Nephron (organoid): ENCODE data around the gene PKIB.

ENCODE experiments used
- H3K27ac Mint-ChIP-seq, 3 experiments: 2 replicates each; pipeline ENCODE4 v1.8.0; 2020; ENCODE audit warnings: mixed read lengths in 3 of 3, mild to moderate bottlenecking in 2 of 3, moderate library complexity in 1 of 3
- H3K27me3 Mint-ChIP-seq: 2 replicates; pipeline ENCODE4 v1.8.0; 2021; ENCODE audit warnings: low read depth, mild to moderate bottlenecking, moderate library complexity, mixed read lengths
- H3K36me3 Mint-ChIP-seq: 2 replicates; pipeline ENCODE4 v1.8.0; 2020; ENCODE audit warnings: low read depth, mixed read lengths
- H3K4me1 Mint-ChIP-seq: 2 replicates; pipeline ENCODE4 v1.8.0; 2020; ENCODE audit warnings: mixed read lengths
- H3K4me3 Mint-ChIP-seq, 3 experiments: 2 replicates each; pipeline ENCODE4 v1.8.0; 2020; ENCODE audit warnings: mild to moderate bottlenecking in 3 of 3, mixed read lengths in 3 of 3, moderate library complexity in 2 of 3
- H3K9me3 Mint-ChIP-seq: 2 replicates; pipeline ENCODE4 v1.8.0; 2020; ENCODE audit warnings: mixed read lengths
- CTCF ChIP-seq, 3 experiments: fragments of 200-600 bp; sonication (generic); IDR thresholded peaks; one replicate each; pipeline ENCODE4 v1.5.0; 2021; ENCODE audit warnings: antibody characterized with exemption in 3 of 3; ENCODE audit not compliant: unreplicated experiment in 3 of 3

PKIB gene

GRCh38 chr6:122692807-122693580 lies 82.8 kb downstream of the PKIB start:
- TF ChIP-seq CTCF (IDR thresholded peaks at IDR 0.05; ENCODE audit: unreplicated experiment in 3 of 3): no peak
- H3K4me3 Mint-ChIP-seq: no peak overlapping the region
- peaks cover 5% of the 10 kb centered on the region for H3K9me3 Mint-ChIP-seq
- H3K27me3 Mint-ChIP-seq: no peaks in the 10 kb centered on the region
- H3K4me1 Mint-ChIP-seq: peaks cover 7% of the 10 kb centered on the region
- H3K27ac Mint-ChIP-seq: no peak overlapping the region
- no peaks in the 10 kb centered on the region for H3K36me3 Mint-ChIP-seq

- Mint-ChIP-seq H3K27me3 (no peaks in the 10 kb centered on the region), H3K36me3 (no peaks in the 10 kb centered on the region), H3K4me1 (peaks cover 7% of the 10 kb centered on the region), H3K9me3 (peaks cover 3% of the 10 kb centered on the region), H3K4me3 (no peak overlapping the region), H3K27ac (no peak overlapping the region)
- no peak for TF ChIP-seq CTCF (IDR thresholded peaks at IDR 0.05; ENCODE audit: unreplicated experiment in 3 of 3)
These were observed 83.9 kb downstream of the PKIB start for GRCh38 chr6:122694075-122694474.

- Mint-ChIP-seq H3K36me3 (no peaks in the 10 kb centered on the region), H3K9me3 (no peaks in the 10 kb centered on the region)
These were observed 84.4 kb downstream of the PKIB start for GRCh38 chr6:122694602-122695001.

GRCh38 chr6:122695188-122695587 lies 85.0 kb downstream of the PKIB start:
- Mint-ChIP-seq H3K36me3 (no peaks in the 10 kb centered on the region), H3K4me3 (no peak overlapping the region), H3K27me3 (no peaks in the 10 kb centered on the region), H3K27ac (no peak overlapping the region), H3K9me3 (no peaks in the 10 kb centered on the region), H3K4me1 (peaks cover 7% of the 10 kb centered on the region)
- no peak for TF ChIP-seq CTCF (IDR thresholded peaks at IDR 0.05; ENCODE audit: unreplicated experiment in 3 of 3)

More at GRCh38 chr6:122694602-122695001, 84.4 kb downstream of the PKIB start:
- H3K27me3 Mint-ChIP-seq: no peaks in the 10 kb centered on the region
- no peak for TF ChIP-seq CTCF (IDR thresholded peaks at IDR 0.05; ENCODE audit: unreplicated experiment in 3 of 3)
- H3K27ac Mint-ChIP-seq: no peak overlapping the region
- H3K4me3 Mint-ChIP-seq: no peak overlapping the region
- peaks cover 7% of the 10 kb centered on the region for H3K4me1 Mint-ChIP-seq

GRCh38 chr6:122696079-122696478 lies 85.9 kb downstream of the PKIB start:
- Mint-ChIP-seq H3K27me3 (no peaks in the 10 kb centered on the region), H3K36me3 (no peaks in the 10 kb centered on the region), H3K4me3 (no peak overlapping the region), H3K9me3 (no peaks in the 10 kb centered on the region), H3K27ac (no peak overlapping the region), H3K4me1 (peaks cover 7% of the 10 kb centered on the region)
- no peak for TF ChIP-seq CTCF (IDR thresholded peaks at IDR 0.05; ENCODE audit: unreplicated experiment in 3 of 3)

GRCh38 chr6:122696853-122697252 lies 86.6 kb downstream of the PKIB start:
- no peak for TF ChIP-seq CTCF (IDR thresholded peaks at IDR 0.05; ENCODE audit: unreplicated experiment in 3 of 3)
- H3K4me3 Mint-ChIP-seq: no peak overlapping the region
- H3K9me3 Mint-ChIP-seq: no peaks in the 10 kb centered on the region
- no peak overlapping the region for H3K27ac Mint-ChIP-seq
- H3K36me3 Mint-ChIP-seq: no peaks in the 10 kb centered on the region
- peaks cover 7% of the 10 kb centered on the region for H3K4me1 Mint-ChIP-seq
- no peaks in the 10 kb centered on the region for H3K27me3 Mint-ChIP-seq
